GM21786 (cell line): Measurements from ENCODE around the gene RPS15A.
"Not testable (repeated sequence)": the region's sequence is repeated elsewhere in the genome, so short reads cannot be mapped to it uniquely, and the experiment has no call there.

Experiments used
- ATAC-seq: cut with Tn5 transposase; IDR thresholded peaks from one replicate; pipeline ENCODE4 v1.9.1; 2021; ENCODE audit not compliant: unreplicated experiment

Gene RPS15A

DNA sequence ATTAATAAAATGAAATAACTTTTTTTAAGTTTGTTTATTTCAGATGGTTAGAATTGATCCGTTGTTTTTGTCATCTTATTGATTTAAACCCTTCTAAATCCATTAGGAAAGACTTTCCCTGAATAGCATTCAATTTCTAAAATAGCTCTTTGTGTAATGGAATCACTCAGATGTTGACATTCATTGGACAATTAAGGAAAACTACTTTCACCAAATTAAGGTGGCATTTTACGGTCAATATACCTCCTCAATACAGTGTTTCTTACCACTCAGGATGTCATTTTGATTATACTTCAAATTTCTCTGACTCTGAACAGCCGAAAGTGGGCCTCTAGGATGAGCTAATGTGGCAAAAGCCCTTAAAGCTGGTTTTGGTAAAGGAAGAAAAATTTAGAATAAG, 9.4 kb upstream of the RPS15A start:
- ATAC-seq: no peak

GRCh38 chr16:18797746-18798145, 7.6 kb upstream of the RPS15A start:
- no peak for ATAC-seq

DNA sequence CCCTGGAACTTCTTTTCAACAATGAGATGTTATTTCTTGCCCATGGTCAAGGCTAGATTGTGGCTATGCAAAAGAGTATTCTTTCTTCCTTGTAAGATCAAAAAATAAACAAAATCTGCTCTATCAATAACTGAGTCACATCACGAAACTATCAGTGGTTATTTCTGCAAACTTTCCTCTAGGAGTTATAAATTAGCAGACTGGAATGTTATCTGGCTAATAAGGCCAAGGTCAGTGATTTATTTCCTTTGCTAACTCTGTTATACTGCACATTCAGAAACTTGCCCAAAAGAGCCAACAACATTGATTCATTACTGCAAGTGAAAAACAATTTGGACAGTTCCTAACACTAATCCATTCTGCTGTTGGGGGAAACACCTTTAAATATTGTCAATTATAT, 6.2 kb upstream of the RPS15A start:
- ATAC-seq: no peak

DNA sequence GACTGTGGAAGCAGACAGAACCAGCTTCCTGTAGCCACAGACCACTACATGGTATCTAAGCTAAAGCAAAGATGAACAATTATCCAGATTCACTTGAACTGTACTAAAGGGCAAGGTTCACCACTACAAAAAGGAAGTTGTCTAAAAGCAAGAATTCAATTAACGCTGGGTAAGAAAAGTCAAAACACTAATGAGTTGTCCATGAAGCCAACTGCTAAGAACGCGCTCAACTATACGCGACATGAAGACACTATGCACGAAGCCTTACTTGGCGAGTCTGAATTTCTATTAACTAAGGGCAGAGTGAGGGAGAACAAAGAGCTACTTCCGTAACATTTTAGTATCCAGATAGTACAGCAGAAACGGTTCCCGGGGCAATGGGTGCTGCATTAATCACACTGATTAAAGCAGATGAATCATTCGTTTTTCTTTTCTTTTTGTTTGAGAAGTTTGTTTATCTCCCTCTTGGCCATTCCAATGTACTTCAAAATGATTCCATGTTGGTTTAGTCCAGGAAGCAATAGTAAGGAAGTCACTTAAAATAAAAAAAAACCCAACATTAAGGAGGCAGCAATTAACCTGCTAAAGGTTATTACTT, 2.8 kb upstream of the RPS15A start:
- ATAC-seq: no peak

DNA sequence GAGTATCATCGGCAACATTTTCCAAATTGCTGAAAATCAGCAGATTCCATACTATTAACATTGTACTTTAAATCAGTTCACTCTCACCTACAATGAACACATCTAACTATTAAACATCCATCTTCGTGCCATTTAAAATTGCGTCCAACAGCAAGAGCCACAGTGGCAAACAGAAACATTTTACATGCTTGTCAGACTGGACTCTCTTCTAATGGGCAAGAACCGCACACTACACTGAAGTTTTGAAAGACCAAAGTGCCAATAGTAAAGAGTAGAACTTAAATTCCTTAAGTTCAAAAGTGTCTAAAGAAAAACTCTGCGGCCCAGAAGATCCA, 652 bp downstream of the RPS15A start:
- no peak for ATAC-seq

- ATAC-seq: no peak
These were observed 1.2 kb downstream of the RPS15A start for GRCh38 chr16:18788828-18789514.

- no peak for ATAC-seq
These were observed 5.1 kb downstream of the RPS15A start for GRCh38 chr16:18784917-18785623.

GRCh38 chr16:18783430-18784341, 6.4 kb downstream of the RPS15A start:
- no peak for ATAC-seq

DNA sequence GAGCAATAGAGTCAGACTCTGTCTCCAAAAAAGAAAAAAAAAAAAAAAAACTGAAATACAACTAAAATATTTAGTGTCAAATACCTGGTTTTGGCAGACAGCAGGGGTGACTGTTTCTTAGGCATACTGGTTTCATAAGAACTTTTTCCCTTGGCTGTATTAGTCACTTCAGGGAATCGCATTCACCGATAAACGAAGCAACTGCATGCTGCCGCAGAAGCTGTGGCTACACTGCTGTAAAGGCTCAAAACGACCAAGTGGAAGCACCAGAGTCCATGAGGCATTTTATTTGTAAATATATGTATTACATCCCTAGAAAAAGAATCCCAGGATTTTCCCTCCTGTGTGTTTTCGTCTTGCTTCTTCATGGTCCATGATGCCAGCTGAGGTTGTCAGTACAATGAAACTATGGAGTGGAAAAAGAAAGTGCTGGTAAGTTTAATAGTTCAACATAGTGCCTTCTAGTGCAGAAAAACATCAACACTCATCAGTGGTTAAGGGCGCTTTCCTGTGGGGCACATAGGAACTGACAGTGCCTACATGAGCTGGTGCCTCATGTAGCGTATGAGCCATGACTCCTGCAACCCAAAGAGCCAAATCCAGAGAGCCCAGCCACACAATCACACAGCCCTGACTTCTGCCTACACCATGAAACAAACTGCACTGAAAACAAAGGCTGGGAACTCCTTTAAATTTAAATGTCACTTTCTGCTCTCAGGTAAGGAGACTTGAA, 7.3 kb downstream of the RPS15A start:
- no peak for ATAC-seq

- not testable (repeated sequence) for ATAC-seq
These were observed 8.9 kb downstream of the RPS15A start for GRCh38 chr16:18781232-18781631.

- not testable (repeated sequence) for ATAC-seq
These were observed 9.6 kb downstream of the RPS15A start for GRCh38 chr16:18780460-18781026.

GRCh38 chr16:18777664-18778063, 12.5 kb downstream of the RPS15A start:
- not testable (repeated sequence) for ATAC-seq

- ATAC-seq: not testable (repeated sequence)
These were observed 13.8 kb downstream of the RPS15A start for GRCh38 chr16:18776334-18776733.

DNA sequence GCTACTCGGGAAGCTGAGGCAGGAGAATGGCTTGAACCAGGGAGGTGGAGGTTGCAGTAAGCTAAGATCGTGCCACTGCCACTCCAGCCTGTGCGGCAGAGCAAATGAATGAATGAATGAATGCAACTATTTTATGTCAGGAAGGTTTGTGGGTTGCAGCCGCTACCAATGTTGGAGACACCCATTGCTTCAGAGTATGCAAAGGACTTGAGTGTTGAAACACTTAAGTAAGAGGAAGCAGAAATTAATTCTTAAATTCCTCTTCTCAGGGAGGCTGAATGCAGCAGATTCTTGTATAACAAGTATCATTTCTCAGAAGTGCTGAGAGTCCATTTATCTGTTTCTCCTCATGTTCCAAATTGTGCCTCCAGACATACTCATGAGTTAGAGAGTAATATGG, 15.5 kb downstream of the RPS15A start:
- ATAC-seq: not testable (repeated sequence)

DNA sequence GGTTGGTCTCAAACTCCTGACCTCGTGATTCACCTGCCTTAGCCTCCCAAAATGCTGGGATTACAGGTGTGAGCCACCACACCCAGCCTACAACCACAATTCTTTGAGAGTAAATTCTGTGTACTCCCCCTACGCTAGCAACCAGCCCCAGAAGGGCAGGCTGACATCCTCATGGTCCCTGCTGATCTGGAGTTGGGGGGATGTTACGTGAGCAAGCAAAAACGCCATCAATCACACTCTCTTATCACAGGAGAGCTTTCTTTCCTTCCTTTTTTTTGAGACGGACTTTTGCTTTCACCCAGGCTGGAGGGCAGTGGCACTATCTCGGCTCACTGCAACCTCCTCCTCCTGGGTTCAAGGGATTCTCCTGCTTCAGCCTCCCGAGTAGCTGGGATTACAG, 18.0 kb downstream of the RPS15A start:
- ATAC-seq: not testable (repeated sequence)

DNA sequence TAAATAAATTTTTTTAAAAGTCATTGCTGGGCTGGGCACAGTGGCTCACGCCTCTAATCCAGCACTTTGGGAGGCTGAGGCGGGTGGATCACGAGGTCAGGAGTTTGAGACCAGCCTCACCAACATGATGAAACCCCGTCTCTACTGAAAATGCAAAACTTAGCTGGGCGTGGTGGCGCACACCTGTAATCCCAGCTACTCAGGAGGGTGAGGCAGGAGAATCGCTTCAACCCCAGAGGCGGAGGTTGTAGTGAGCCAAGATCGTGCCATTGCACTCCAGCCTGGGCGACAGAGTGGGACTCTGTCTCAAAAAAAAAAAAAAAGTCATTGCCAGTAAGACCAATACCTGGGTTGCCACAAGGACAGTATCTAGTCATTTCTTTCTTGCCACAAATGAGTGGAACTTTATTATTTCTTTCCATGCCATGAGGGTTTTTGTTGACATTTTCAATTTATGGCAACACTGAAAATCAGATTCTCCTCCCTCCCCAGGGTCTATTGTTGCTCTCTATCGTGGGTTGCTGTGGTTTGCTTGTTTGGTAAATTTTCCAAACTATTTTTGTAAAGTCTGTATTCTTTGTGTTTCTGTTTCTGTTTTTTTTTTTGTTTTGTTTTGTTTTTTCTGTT, 19.7 kb downstream of the RPS15A start:
- ATAC-seq: not testable (repeated sequence)

DNA sequence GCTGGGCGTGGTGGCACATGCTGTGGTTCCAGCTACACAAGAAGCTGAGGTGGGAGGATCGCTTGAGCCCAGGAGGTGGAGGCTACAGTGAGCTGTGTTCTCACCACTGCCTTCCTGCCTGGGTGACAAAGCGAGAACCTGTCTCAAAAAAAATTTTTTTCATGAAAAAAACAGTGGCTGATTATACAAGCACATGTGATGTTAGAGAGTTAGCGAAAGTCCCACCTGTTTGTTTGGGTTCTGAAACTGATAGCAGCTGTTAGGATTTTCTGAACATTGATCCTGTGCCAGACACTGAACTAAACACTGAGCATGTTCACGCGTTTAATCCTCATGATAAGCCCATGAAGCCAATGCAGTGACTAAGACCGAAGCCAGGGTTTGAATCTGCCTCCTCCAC, 22.9 kb downstream of the RPS15A start:
- peak; percentile 68 for ATAC-seq

GRCh38 chr16:18762713-18763112, 27.4 kb downstream of the RPS15A start:
- ATAC-seq: peak; percentile 61

- ATAC-seq: peak; percentile 47
These were observed 30.3 kb downstream of the RPS15A start for GRCh38 chr16:18759598-18760520.
